Left cardiac atrium (tissue), 4 donors: Measurements from ENCODE around the gene B9D2. TPM values are rescaled to one million over a fixed set of nuclear protein-coding genes. Genes with fewer than 3 reads are reported as not detected.

Source experiments
- ATAC-seq, 2 donors: fragments of 200-7000 bp; cut with Tn5 transposase; one replicate each; pipeline ENCODE4 v1.9.1; 2020; ENCODE audit warnings: mild to moderate bottlenecking in 2 of 2, moderate library complexity in 2 of 2
- DNase-seq: peaks from one replicate; pipeline ENCODE4 v3.0.0-alpha.2; 2020
- intact Hi-C, 2 donors: fragments of 100-400 bp; cut with DNase I; formaldehyde crosslinking; loops; one replicate each; pipeline versions ENCODE4 v1.14.1 to v1.15.1; 2022 to 2023
- total RNA-seq, 2 donors: library from RNA; stranded (reverse); fragmentation: NEBNext Ultra II Directional; extraction: Animal tissue kit (Norgen Biotek cat#: 25700); gene quantifications; one replicate each; pipeline ENCODE4 v1.2.1, GENCODE V29; 2021
- donor health status: DM: no; HTN: yes; CAD: no.
- donor health status: DM: no; HTN: yes; CAD: no; lungs with severe emphysema.
- donor health status: DM: yes; HTN: yes; CAD: no.
- donor health status: Dilated cardiomyopathy.

Gene B9D2
- total RNA-seq, 2 donors from 2014 or later = 3.5 to 4.1 TPM

DNA sequence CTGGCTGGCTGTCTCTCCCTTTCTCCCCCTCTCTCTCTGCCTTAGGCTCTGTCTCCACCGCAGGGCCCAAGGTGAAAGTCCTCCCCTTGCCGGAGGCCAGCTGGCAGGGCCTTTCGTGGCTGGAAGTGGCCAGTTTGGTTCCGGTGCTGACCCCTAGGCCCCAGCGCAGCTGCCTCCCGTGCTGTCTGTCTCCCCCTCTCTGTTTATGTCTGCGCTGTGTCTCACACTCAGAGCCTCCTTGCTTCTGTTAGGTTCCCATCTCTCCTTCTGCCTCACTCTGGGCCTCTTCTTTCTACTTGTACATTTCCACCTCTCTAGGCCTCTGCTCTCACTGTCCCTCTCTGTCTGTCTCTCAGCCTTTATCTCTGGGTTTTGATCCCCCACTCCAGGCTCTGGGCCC lies 40.9 kb downstream of the B9D2 start:
- ATAC-seq = peak in 1 of 2 donors; percentile 3
- no peak for DNase-seq
- intact Hi-C loops = loop anchor here in 1 of 2 donors (10.0 kb wide), 1 partner anchor 112 kb away; the partner anchor contains the start of gene DMAC2

DNA sequence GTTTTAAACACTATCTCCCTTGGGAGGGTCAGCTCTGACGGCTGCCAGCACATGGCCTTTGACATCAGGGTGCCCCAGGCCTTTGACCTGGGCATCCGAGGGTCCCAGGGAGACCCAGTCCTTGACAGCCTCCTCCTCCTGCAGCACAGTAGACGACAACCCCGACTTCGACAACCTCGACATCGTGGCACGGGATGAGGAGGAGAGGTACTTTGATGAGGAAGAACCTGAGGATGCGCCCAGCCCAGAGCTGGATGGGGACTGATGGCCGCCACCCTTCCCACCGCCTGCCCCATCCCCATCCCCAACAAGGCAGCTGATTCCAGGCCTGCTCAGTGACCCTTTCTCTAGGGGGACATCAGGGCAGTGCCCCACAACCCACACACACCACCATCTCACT lies 41.5 kb downstream of the B9D2 start:
- ATAC-seq (no peak), DNase-seq (no peak)
- intact Hi-C loops = loop anchor here in 1 of 2 donors (10.0 kb wide), 1 partner anchor 112 kb away; the partner anchor contains the start of gene DMAC2

DNA sequence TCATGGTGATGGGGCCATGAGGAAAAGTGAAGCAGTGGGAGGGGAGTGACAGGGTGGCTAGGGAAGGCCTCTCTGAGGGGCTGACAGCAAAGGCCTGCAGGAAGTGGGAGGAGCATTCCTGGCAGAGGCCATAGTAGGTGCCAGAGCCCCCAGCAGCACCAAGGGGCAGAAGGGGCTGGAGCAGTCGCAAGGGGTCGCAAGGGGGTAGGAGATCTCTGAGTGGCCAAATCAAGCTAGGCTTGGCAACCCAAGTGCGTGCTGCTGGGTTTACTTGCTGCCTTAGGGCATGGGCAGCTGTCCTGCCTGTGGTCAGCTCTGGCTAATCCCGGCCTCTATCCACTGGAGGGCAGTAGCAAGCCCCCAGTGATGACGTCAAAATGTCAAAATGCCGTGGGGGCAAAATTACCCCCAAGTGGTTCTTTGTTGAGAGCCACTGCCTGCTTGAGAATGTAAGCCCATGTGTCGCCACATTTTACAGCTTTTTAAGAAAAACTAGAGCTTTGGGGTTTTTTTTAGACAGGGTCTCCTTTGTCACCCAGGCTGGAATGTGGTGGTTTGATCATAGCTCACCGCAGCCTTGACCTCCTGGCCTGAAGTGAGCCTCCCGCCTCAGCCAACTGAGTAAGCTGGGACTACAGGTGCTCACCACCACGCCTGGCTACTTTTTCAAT lies 42.2 kb downstream of the B9D2 start:
- ATAC-seq (peak in 1 of 2 donors; percentile 7), DNase-seq (peak; percentile 62)
- intact Hi-C loops = loop anchor here in 1 of 2 donors (10.0 kb wide), 1 partner anchor 113 kb away; the partner anchor contains the start of gene DMAC2

GRCh38 chr19:41321204-41321599 lies 42.7 kb downstream of the B9D2 start:
- no peak for ATAC-seq
- DNase-seq = no peak
- intact Hi-C loops = loop anchor here in 1 of 2 donors (10.0 kb wide), 1 partner anchor 114 kb away; the partner anchor contains the start of gene DMAC2

DNA sequence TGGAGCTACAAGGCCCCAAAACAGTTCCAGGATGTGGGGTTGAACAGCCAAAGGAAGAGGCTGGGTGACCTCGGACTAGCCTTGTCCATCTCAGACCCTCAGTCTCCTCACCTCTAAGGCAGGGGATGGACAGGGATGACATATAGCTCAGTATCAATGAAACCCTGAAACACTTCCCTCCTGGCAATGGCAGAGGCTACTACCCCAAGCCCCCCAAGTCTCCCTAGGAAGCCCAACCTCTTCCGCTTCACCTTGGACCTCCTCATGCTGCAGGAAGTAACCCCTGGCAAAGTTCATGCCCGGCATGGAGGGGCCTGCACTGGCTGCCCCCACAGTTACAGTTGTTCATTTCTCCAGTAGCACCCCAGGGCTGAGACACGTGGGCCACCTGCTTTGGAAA lies 43.4 kb downstream of the B9D2 start:
- ATAC-seq (no peak), DNase-seq (no peak)
- intact Hi-C loops = loop anchor here in 1 of 2 donors (10.0 kb wide), 1 partner anchor 114 kb away; the partner anchor contains the start of gene DMAC2

DNA sequence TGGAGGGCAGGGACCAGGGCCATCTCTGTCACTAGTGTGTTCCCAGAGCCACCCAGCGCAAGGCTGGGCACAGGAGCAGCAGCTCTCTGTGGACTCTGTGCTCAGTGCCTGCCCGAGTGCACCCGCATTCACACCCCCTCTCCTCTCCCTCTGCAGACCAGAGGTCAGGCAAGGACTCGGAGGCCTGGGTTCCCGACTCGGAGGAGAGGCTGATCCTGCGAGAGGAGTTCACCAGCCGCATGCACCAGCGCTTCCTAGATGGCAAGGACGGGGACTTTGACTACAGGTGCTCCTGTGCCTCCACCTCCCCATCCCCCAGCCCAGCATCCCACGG lies 43.8 kb downstream of the B9D2 start:
- no peak for DNase-seq
- ATAC-seq = no peak
- intact Hi-C loops = loop anchor here in 1 of 2 donors (10.0 kb wide), 1 partner anchor 115 kb away; the partner anchor contains the start of gene DMAC2

GRCh38 chr19:41319500-41320184 lies 44.3 kb downstream of the B9D2 start:
- ATAC-seq (no peak), DNase-seq (no peak)
- intact Hi-C loops = loop anchor here in 1 of 2 donors (10.0 kb wide), 1 partner anchor 115 kb away; the partner anchor contains the start of gene DMAC2

- no peak for ATAC-seq
- DNase-seq = no peak
- intact Hi-C loops = no loop called here
Measured at GRCh38 chr19:41318696-41319499, 45.1 kb downstream of the B9D2 start.

GRCh38 chr19:41316306-41316920 lies 47.5 kb downstream of the B9D2 start:
- DNase-seq (no peak), ATAC-seq (no peak)
- intact Hi-C loops = no loop called here

GRCh38 chr19:41311613-41312012 lies 52.3 kb downstream of the B9D2 start:
- intact Hi-C loops = loop anchor here in 1 of 2 donors (5.0 kb wide), 1 partner anchor 41 kb away; the partner anchor contains the start of gene TGFB1
- ATAC-seq = no peak
- no peak for DNase-seq

GRCh38 chr19:41311072-41311471 lies 52.9 kb downstream of the B9D2 start:
- ATAC-seq = no peak
- intact Hi-C loops = loop anchor here in 1 of 2 donors (5.0 kb wide), 1 partner anchor 41 kb away; the partner anchor contains the start of gene TGFB1
- no peak for DNase-seq

DNA sequence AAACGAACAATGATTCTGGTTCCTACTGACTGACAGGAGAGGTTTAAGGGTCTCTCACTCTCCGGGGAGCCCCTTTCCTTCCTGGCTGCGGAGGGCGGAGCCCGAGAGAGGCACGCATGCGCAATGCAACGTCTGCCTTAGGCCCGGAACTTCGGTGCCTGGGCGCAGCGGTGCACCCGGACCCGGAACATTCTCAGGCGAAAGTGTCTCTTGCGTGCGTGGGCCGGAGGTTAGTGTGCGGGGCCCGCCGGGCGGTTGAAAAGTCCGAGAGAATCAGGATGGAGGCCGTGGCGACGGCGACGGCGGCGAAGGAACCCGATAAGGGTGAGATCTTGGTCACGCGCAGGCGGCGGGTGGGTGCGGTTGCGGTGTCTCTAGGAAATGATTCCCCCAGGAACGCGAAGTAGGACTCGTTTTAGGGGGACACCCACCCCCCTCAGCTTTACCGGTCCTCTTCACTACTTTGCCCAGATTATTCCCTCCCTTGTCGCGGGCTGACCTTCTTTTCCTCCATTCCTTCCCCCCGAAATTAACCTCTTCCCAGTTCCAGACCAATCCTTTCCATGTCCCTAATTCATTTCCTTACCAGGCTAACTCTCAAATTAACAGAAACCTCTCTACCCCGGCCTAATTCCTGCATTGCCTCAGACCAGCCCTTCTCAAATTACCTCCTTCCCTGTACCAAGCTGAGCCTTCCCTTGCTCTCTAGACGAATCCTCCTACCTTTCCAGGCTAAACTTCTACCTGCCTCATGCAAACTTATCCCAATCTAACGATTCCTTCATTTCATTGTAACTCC lies 53.7 kb downstream of the B9D2 start, which contains the start of gene CCDC97:
TSS of gene CCDC97 (plus strand) at position 140 of the 799 bp plus-strand sequence. CDS start at position 279, 139 bp downstream.
- peak; percentile 84 to 85 for ATAC-seq
- intact Hi-C loops = loop anchor here in 1 of 2 donors (5.0 kb wide), 1 partner anchor 42 kb away; the partner anchor contains the start of gene TGFB1
- peak; percentile 90 for DNase-seq

DNA sequence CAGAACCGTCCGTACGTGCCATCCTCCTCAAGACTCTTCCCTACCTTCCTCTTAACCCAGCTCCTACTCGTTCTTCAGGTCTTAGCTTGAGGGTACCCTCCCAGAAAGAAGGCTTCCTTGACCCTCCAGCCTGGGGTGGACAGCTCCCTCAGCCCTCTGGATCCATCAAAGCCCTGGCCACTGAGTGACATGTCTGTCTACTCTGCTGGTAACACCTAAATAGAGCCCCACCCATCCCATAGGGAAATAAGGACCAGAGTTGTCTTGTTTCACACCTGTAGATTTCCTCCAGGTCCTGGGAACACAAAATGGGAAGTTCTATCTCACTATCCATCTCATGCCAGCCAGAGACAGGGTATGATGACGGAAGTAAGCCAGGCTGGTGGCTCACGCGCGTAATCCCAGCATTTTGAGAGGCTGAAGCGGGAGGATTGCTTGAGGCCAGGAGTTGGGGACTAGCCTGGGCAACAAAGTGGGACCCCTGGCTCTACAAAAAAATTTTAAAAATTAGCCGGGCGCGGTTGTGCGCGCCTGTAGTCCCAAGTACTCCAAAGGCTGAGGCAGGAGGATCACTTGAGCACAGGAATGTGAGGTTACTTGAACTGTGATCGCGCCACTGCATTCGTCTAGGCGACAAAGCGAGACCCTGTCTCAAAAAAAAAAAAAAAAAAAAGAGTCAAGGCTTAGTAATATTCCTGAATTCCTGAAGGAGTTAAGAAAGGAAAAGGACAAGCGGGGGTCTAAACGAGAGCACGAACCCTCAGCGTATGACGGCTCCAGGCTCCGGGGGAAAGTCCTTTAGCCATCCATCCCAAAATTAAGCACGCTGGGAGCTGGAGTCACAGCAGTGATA lies 54.5 kb downstream of the B9D2 start:
- DNase-seq (no peak), ATAC-seq (peak; percentile 20 to 21)
- intact Hi-C loops = loop anchor here (2.0 to 5.0 kb wide), 3 partner anchors 43 to 102 kb away; partner anchors contain the start of genes HNRNPUL1 (in 1 of the 2) and TGFB1 (in 1 of the 2)

DNA sequence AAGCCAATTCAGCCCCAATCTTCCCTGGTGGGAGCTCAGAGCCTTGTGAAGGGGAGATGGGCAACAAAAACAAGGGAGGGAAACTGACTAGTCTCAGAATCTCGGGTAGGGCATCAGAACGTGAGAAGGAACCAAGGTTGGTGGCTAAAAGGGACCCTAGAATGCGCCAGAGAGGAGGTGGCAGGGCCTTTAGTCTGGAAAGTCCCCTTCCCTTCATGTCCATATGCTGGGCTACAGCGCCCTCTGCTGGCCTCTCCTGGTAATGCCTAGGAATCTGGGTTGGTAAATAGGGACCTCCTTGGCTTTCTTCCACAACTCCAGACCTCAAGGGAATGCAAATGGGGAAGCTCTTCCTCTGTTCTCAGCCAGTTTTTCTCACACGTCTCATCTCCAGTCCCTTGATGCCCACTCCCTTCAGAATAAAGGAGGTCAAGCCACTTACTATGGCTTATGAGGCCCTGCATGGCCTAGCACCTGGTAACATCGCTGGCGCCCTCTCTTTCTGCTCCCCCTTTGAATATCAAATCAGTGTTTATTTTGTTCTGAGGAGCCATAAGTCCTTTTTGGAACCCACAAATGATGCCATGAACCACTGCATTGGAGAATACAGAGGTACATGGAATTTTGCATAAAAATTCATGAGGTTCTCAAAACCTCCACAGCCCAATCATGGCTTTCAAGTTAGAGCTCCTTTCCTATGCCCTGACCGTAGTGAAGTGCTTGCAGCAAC lies 55.3 kb downstream of the B9D2 start:
- intact Hi-C loops = loop anchor here (1.0 to 5.0 kb wide), 3 partner anchors 44 to 103 kb away; partner anchors contain the start of gene HNRNPUL1 (in 1 of the 2)
- DNase-seq (peak; percentile 91), ATAC-seq (peak; percentile 69 to 73)

DNA sequence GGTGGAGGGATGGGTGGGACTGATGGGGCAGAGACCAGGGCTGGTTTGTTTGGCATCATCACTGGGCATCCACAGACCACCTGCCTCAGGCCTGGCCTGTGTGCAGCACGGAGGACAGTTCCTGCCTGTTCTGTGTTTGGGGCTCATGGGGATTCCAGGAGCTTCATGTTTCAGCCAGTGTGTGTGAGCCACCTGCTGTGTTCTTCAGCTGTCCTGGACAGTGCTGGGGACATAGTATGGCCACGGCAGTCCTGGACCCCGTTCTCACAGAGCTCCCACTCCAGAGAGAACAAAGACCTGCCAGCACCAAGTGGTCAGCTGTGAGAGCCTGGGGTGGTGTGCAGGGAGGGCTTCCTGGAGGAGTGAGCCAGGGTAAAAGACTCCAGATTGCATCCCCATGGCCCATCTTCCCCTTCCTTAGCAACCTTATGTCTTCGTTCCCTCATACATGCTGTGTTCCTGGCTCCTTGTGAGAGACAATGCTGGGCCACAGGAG lies 55.9 kb downstream of the B9D2 start:
- ATAC-seq (peak in 1 of 2 donors; percentile 0), DNase-seq (no peak)
- intact Hi-C loops = loop anchor here (1.0 to 5.0 kb wide), 3 partner anchors 43 to 103 kb away; partner anchors contain the start of gene HNRNPUL1 (in 1 of the 2)
